ENCODE measurements around the gene TNFRSF1A. TPM values are rescaled to one million over a fixed set of nuclear protein-coding genes. Genes with fewer than 3 reads are reported as not detected.

TNFRSF1A gene
- total RNA-seq, 1 experiment from 2014 or later = 44.1 TPM

DNA sequence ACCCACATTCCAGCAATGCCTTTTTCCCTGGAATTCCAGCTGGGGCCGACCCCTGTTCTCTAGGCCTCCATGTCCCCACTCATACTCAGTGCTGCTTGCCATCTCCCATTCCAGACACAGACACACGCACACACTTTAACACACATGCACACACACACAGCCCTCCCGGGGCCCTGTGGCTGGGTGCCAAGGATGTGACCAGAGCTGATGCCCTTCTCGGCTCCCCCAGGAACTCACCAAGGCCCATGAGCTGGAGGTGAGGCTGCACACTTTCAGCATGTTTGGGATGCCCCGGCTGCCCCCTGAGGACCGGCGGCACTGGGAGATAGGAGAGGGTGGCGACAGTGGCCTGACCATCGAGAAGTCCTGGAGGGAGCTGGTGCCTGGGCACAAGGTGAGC, 27.1 kb downstream of the TNFRSF1A start:
- ChIA-PET POLR2A (no interaction called here), CTCF (interaction anchor here (1.4 kb wide), 1 partner anchor 11 kb away, joined by 7 read pairs; no protein-coding TSS in a partner anchor)
- DNase-seq (ENCODE audit: low spot score) (no peak), ATAC-seq (no peak)
- Mint-ChIP-seq H3K27me3 (ENCODE audit: low read depth) (peaks cover 2% of the 10 kb centered on the region), H3K27ac (no peak overlapping the region), H3K9me3 (no peaks in the 10 kb centered on the region), H3K4me1 (peaks cover 29% of the 10 kb centered on the region), H3K4me3 (no peak overlapping the region), H3K36me3 (peaks cover 41% of the 10 kb centered on the region)
- TF ChIP-seq ZNF423 (CRISPR knock-in tag; IDR thresholded peaks at IDR 0.05) (no peak), AR (CRISPR knock-in tag; IDR thresholded peaks at IDR 0.05) (no peak), ESRRA (CRISPR knock-in tag; IDR thresholded peaks at IDR 0.05; ENCODE audit: borderline replicate concordance) (no peak), NFYB (CRISPR knock-in tag; conservative IDR thresholded peaks at IDR 0.05; ENCODE audit: low read depth) (no peak), RELA (CRISPR knock-in tag; IDR thresholded peaks at IDR 0.05; ENCODE audit: borderline replicate concordance) (no peak), SMAD4 (CRISPR knock-in tag; IDR thresholded peaks at IDR 0.05) (no peak), ZNF396 (CRISPR knock-in tag; IDR thresholded peaks at IDR 0.05; ENCODE audit: borderline replicate concordance) (no peak), ERG (CRISPR knock-in tag; IDR thresholded peaks at IDR 0.05) (no peak), OVOL2 (CRISPR knock-in tag; IDR thresholded peaks at IDR 0.05; ENCODE audit: borderline replicate concordance) (no peak), IRF1 (CRISPR knock-in tag; IDR thresholded peaks at IDR 0.05) (no peak), ATF6 (CRISPR knock-in tag; IDR thresholded peaks at IDR 0.05) (no peak), ZNF671 (CRISPR knock-in tag; IDR thresholded peaks at IDR 0.05) (no peak), NR3C1 (CRISPR knock-in tag; conservative IDR thresholded peaks at IDR 0.05; ENCODE audit: low read depth) (no peak), ZNF512 (CRISPR knock-in tag; IDR thresholded peaks at IDR 0.05; ENCODE audit: borderline replicate concordance) (no peak), FOXP1 (CRISPR knock-in tag; IDR thresholded peaks at IDR 0.05; ENCODE audit: borderline replicate concordance) (no peak), PREB (CRISPR knock-in tag; IDR thresholded peaks at IDR 0.05; ENCODE audit: borderline replicate concordance) (no peak), JAZF1 (CRISPR knock-in tag; IDR thresholded peaks at IDR 0.05) (no peak)
- TF ChIP-seq, protein P1, sequence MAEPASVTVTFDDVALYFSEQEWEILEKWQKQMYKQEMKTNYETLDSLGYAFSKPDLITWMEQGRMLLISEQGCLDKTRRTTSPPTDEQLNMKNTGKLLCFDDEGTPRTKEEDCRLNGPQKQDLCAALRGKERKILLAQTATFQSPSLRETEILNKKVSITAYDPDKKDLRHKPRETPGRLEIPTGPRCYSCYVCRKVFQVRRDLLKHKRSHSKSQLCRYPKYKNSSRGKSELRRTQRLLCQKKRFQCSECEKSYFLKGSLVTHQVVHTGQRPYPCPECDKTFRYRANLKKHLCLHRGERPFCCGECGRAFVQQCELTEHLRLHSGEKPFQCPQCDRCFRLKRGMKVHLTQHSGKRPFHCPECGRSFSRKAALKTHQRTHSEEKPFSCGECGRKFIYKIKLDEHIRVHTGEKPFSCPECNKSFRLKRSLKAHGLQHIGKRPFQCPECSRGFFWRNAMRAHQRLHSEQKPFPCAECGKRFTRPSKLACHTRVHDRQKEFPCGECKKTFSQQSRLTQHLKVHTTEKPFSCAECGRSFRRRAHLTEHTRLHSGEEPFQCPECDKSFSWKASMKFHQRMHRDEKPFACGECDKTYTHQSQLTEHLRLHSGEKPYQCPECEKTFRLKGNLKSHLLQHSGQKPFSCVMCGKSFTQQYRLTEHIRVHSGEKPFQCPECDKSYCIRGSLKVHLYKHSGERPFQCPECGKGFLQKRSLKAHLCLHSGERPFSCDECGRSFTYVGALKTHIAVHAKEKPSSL (CRISPR knock-in tag; conservative IDR thresholded peaks at IDR 0.05) = no peak
- TF ChIP-seq, protein P2, sequence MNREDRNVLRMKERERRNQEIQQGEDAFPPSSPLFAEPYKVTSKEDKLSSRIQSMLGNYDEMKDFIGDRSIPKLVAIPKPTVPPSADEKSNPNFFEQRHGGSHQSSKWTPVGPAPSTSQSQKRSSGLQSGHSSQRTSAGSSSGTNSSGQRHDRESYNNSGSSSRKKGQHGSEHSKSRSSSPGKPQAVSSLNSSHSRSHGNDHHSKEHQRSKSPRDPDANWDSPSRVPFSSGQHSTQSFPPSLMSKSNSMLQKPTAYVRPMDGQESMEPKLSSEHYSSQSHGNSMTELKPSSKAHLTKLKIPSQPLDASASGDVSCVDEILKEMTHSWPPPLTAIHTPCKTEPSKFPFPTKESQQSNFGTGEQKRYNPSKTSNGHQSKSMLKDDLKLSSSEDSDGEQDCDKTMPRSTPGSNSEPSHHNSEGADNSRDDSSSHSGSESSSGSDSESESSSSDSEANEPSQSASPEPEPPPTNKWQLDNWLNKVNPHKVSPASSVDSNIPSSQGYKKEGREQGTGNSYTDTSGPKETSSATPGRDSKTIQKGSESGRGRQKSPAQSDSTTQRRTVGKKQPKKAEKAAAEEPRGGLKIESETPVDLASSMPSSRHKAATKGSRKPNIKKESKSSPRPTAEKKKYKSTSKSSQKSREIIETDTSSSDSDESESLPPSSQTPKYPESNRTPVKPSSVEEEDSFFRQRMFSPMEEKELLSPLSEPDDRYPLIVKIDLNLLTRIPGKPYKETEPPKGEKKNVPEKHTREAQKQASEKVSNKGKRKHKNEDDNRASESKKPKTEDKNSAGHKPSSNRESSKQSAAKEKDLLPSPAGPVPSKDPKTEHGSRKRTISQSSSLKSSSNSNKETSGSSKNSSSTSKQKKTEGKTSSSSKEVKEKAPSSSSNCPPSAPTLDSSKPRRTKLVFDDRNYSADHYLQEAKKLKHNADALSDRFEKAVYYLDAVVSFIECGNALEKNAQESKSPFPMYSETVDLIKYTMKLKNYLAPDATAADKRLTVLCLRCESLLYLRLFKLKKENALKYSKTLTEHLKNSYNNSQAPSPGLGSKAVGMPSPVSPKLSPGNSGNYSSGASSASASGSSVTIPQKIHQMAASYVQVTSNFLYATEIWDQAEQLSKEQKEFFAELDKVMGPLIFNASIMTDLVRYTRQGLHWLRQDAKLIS (CRISPR knock-in tag; IDR thresholded peaks at IDR 0.05; ENCODE audit: borderline replicate concordance) = no peak
